H9 (cell line): ENCODE data around the gene PJA1. TPM values are rescaled to one million over a fixed set of nuclear protein-coding genes. Genes with fewer than 3 reads are reported as not detected.
A peak's percentile ranks its signal among the peaks of the same experiment; 100 is the strongest.

ENCODE experiments used
- DNase-seq: peaks from one replicate; pipeline ENCODE4 v3.0.0-alpha.2; 2017
- H2AFZ ChIP-seq: one replicate; pipeline ENCODE4 v1.6.1; 2013; ENCODE audit warnings: mild to moderate bottlenecking, low read length, control low read depth, moderate library complexity
- H2AK5ac ChIP-seq: 2 replicates; pipeline ENCODE4 v1.6.1; 2013; ENCODE audit warnings: low read length, control low read depth, mixed read lengths; ENCODE audit not compliant: insufficient read length
- H2BK120ac ChIP-seq: one replicate; pipeline ENCODE4 v1.6.1; 2013; ENCODE audit warnings: low read depth, mild to moderate bottlenecking, low read length, control low read depth, inconsistent platforms; ENCODE audit not compliant: poor library complexity, severe bottlenecking
- H2BK12ac ChIP-seq: 2 replicates; pipeline ENCODE4 v1.6.1; 2013; ENCODE audit warnings: low read length, control low read depth, mixed read lengths, low read depth; ENCODE audit not compliant: insufficient read length
- H2BK15ac ChIP-seq: 2 replicates; pipeline ENCODE4 v1.6.1; 2013; ENCODE audit warnings: low read depth, low read length, control low read depth
- H2BK20ac ChIP-seq: one replicate; pipeline ENCODE4 v1.6.1; 2013; ENCODE audit warnings: low read depth, mild to moderate bottlenecking, low read length, control low read depth, inconsistent platforms; ENCODE audit not compliant: poor library complexity, severe bottlenecking
- H2BK5ac ChIP-seq: 2 replicates; pipeline ENCODE4 v1.6.1; 2013; ENCODE audit warnings: low read length, control low read depth, mixed read lengths; ENCODE audit not compliant: insufficient read length
- H3K14ac ChIP-seq: 2 replicates; pipeline ENCODE4 v1.6.1; 2013; ENCODE audit warnings: low read length, control low read depth; ENCODE audit not compliant: insufficient read depth
- H3K18ac ChIP-seq: 2 replicates; pipeline ENCODE4 v1.6.1; 2013; ENCODE audit warnings: low read depth, mild to moderate bottlenecking, mixed read lengths, low read length, control low read depth; ENCODE audit not compliant: insufficient read length
- H3K23ac ChIP-seq: 2 replicates; pipeline ENCODE4 v1.6.1; 2013; ENCODE audit warnings: low read length, control low read depth, mixed read lengths, low read depth; ENCODE audit not compliant: insufficient read length
- H3K23me2 ChIP-seq: 2 replicates; pipeline ENCODE4 v1.6.1; 2013; ENCODE audit warnings: low read depth, mild to moderate bottlenecking, mixed read lengths, low read length, control low read depth; ENCODE audit not compliant: insufficient read length, poor library complexity, severe bottlenecking
- H3K27ac ChIP-seq: 2 replicates; pipeline ENCODE4 v1.5.1; 2013; ENCODE audit warnings: low read length, control low read depth, mixed read lengths, low read depth; ENCODE audit not compliant: insufficient read length
- H3K27me3 ChIP-seq: 2 replicates; pipeline ENCODE4 v1.6.1; 2013; ENCODE audit warnings: low read length, control low read depth, inconsistent platforms; ENCODE audit not compliant: insufficient read depth
- H3K4ac ChIP-seq: 2 replicates; pipeline ENCODE4 v1.6.1; 2013; ENCODE audit warnings: low read depth, mild to moderate bottlenecking, control low read depth, inconsistent platforms, low read length, moderate library complexity
- H3K4me1 ChIP-seq: 2 replicates; pipeline ENCODE4 v1.6.1; 2013; ENCODE audit warnings: low read length, control low read depth, inconsistent platforms; ENCODE audit not compliant: insufficient read depth
- H3K4me2 ChIP-seq: 2 replicates; pipeline ENCODE4 v1.6.1; 2013; ENCODE audit warnings: low read length, control low read depth, mixed read lengths; ENCODE audit not compliant: insufficient read length, insufficient read depth
- H3K56ac ChIP-seq: 2 replicates; pipeline ENCODE4 v1.6.1; 2013; ENCODE audit warnings: low read depth, mild to moderate bottlenecking, mixed read lengths, low read length, control low read depth; ENCODE audit not compliant: insufficient read length
- H3K79me1 ChIP-seq: 2 replicates; pipeline ENCODE4 v1.6.1; 2013; ENCODE audit warnings: low read depth, mild to moderate bottlenecking, moderate library complexity, low read length, control low read depth, inconsistent platforms; ENCODE audit not compliant: insufficient read depth, poor library complexity, severe bottlenecking
- H3K79me2 ChIP-seq: 2 replicates; pipeline ENCODE4 v1.6.1; 2013; ENCODE audit warnings: low read length, control low read depth, inconsistent platforms; ENCODE audit not compliant: insufficient read depth
- H3K9ac ChIP-seq: 2 replicates; pipeline ENCODE4 v1.6.1; 2013; ENCODE audit warnings: low read length, control low read depth, mixed read lengths; ENCODE audit not compliant: insufficient read length; ENCODE audit errors: extremely low read depth
- H3K9me3 ChIP-seq: one replicate; pipeline ENCODE4 v1.6.1; 2013; ENCODE audit warnings: low read depth, low read length, inconsistent platforms; ENCODE audit not compliant: control insufficient read depth
- H3T11ph ChIP-seq: one replicate; pipeline ENCODE4 v1.6.1; 2013; ENCODE audit warnings: mild to moderate bottlenecking, low read length, control low read depth, inconsistent platforms
- H4K20me1 ChIP-seq: one replicate; pipeline ENCODE4 v1.6.1; 2013; ENCODE audit not compliant: control insufficient read depth, insufficient read length, insufficient read depth
- H4K5ac ChIP-seq: 2 replicates; pipeline ENCODE4 v1.6.1; 2013; ENCODE audit warnings: low read depth, mild to moderate bottlenecking, mixed read lengths, low read length, control low read depth; ENCODE audit not compliant: insufficient read length
- H4K8ac ChIP-seq: replicated peaks from 2 replicates; pipeline ENCODE4 v1.6.1; 2013; ENCODE audit warnings: low read length, control low read depth, mixed read lengths, low read depth; ENCODE audit not compliant: insufficient read length
- H4K91ac ChIP-seq: 2 replicates; pipeline ENCODE4 v1.6.1; 2013; ENCODE audit warnings: low read depth, mild to moderate bottlenecking, moderate library complexity, mixed read lengths, low read length, control low read depth; ENCODE audit not compliant: insufficient read length
- H3K27ac Mint-ChIP-seq, 3 experiments: 2 replicates in 2 of 3; 3 replicates in 1 of 3; pipeline ENCODE4 v1.8.0; 2020 to 2021; ENCODE audit warnings: mixed read lengths in 3 of 3, mild to moderate bottlenecking in 1 of 3, moderate library complexity in 1 of 3
- H3K27me3 Mint-ChIP-seq: 2 replicates; pipeline ENCODE4 v1.8.0; 2021; ENCODE audit warnings: low read depth, mild to moderate bottlenecking, moderate library complexity, mixed read lengths
- H3K36me3 Mint-ChIP-seq, 3 experiments: 2 replicates in 2 of 3; 3 replicates in 1 of 3; pipeline ENCODE4 v1.8.0; 2020 to 2021; ENCODE audit warnings: low read depth in 3 of 3, mixed read lengths in 3 of 3; ENCODE audit not compliant: insufficient read depth in 1 of 3
- H3K4me1 Mint-ChIP-seq, 2 experiments: 2 replicates each; pipeline ENCODE4 v1.8.0; 2020; ENCODE audit warnings: mixed read lengths in 2 of 2
- H3K4me3 Mint-ChIP-seq, 2 experiments: 2 replicates in 1 of 2; 3 replicates in 1 of 2; pipeline ENCODE4 v1.8.0; 2020 to 2021; ENCODE audit warnings: mild to moderate bottlenecking in 2 of 2, mixed read lengths in 2 of 2, moderate library complexity in 1 of 2
- H3K9me3 Mint-ChIP-seq, 2 experiments: 2 replicates in 1 of 2; 3 replicates in 1 of 2; pipeline ENCODE4 v1.8.0; 2020; ENCODE audit warnings: mild to moderate bottlenecking in 2 of 2, mixed read lengths in 2 of 2, moderate library complexity in 1 of 2
- WGBS: extraction: QIAGEN DNeasy Blood & Tissue Kit; methylation state at CpG from one replicate; pipeline ENCODE4 v1.1.7; 2013; ENCODE audit warnings: missing lambda C conversion rate, low lambda C conversion rate, mixed read lengths; ENCODE audit not compliant: insufficient read length; ENCODE audit errors: extremely low coverage; 5-methylcytosine and 5-hydroxymethylcytosine counted together
- total RNA-seq: library from RNA; stranded (reverse); gene quantifications from 2 replicates; pipeline ENCODE4 v1.2.1, GENCODE V29; 2021
- TF ChIP-seq, protein P1 (sequence below): fragments of 200-600 bp; sonication (generic); conservative IDR thresholded peaks from 3 replicates; pipeline ENCODE4 v1.8.0; 2021; ENCODE audit warnings: antibody characterized with exemption, mild to moderate bottlenecking

Gene PJA1
- total RNA-seq, 1 experiment from 2014 or later: 41.4 TPM

DNA sequence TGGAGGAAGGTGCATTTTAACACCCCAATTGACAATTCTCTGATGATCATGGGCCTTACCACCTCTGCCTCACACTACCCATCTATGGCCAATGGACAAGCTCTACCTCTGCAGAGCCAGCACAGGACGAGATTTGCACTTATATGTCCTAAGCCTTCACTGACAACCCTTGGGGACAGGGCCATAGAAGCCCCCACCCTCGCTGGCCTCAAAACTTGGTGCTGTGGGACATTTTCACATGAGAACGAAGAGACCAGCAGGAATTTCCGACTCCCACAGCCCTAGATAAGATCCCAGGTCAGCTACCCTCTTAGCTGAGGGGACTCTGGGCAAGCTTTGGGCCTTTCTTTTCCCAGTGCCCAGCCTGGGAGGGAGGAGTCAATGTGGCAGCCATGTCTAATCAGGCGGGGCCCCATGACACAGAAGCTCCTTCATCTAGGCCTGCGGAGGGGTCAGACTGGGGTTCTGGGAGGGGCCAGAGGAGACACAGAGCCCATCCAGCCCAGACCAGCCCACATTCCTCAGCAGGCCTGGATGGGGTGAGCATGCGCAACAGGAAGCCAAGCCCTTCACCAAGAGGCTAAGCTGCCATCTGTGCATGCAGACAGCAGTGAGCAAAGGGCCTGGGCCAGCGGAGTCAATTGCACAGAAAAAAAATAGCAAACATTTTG, 12.1 kb downstream of the PJA1 start:
- Histone ChIP-seq H3K18ac (peak overlapping the region; percentile 28), H2BK120ac (no peak overlapping the region), H3K27ac (no peak overlapping the region), H3K23ac (no peak overlapping the region), H4K20me1 (no peaks in the 10 kb centered on the region), H3K4ac (no peak overlapping the region), H3K23me2 (no peaks in the 10 kb centered on the region), H3K4me1 (peaks cover 21% of the 10 kb centered on the region; the same call in 1 of the 2 replicates), H4K91ac (no peak overlapping the region), H3K79me2 (no peaks in the 10 kb centered on the region), H2BK5ac (no peak overlapping the region), H2BK20ac (no peak overlapping the region), H2BK15ac (no peak overlapping the region), H3K4me2 (no peak overlapping the region), H3K14ac (no peak overlapping the region), H2AK5ac (no peak overlapping the region), H3K9me3 (no peaks in the 10 kb centered on the region), H4K8ac (no peak overlapping the region), H2AFZ (no peak overlapping the region), H3K56ac (no peak overlapping the region), H2BK12ac (no peak overlapping the region), H3K79me1 (no peaks in the 10 kb centered on the region), H3K9ac (no peak overlapping the region), H4K5ac (no peak overlapping the region), H3K27me3 (no peaks in the 10 kb centered on the region), H3T11ph (no peak overlapping the region)
- Mint-ChIP-seq H3K9me3 (peaks cover 54 to 60% of the 10 kb centered on the region in 2 experiments), H3K27ac (peak overlapping the region; percentile 48 to 84 (median 64); a peak in 5 of 7 replicates), H3K4me3 (no peak overlapping the region), H3K4me1 (peaks cover 39 to 47% of the 10 kb centered on the region in 2 experiments), H3K36me3 (no peaks in the 10 kb centered on the region; a peak in 3 of 7 replicates), H3K27me3 (peaks cover 1% of the 10 kb centered on the region; the same call in 1 of the 2 replicates)
- TF ChIP-seq, protein P1, sequence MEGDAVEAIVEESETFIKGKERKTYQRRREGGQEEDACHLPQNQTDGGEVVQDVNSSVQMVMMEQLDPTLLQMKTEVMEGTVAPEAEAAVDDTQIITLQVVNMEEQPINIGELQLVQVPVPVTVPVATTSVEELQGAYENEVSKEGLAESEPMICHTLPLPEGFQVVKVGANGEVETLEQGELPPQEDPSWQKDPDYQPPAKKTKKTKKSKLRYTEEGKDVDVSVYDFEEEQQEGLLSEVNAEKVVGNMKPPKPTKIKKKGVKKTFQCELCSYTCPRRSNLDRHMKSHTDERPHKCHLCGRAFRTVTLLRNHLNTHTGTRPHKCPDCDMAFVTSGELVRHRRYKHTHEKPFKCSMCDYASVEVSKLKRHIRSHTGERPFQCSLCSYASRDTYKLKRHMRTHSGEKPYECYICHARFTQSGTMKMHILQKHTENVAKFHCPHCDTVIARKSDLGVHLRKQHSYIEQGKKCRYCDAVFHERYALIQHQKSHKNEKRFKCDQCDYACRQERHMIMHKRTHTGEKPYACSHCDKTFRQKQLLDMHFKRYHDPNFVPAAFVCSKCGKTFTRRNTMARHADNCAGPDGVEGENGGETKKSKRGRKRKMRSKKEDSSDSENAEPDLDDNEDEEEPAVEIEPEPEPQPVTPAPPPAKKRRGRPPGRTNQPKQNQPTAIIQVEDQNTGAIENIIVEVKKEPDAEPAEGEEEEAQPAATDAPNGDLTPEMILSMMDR: no peak
- peak; percentile 91 for DNase-seq
- WGBS: no CpG with 5 or more reads among the region's 8 CpGs
